RWPE2 (cell line): ENCODE data around the gene NCAPG.

ENCODE experiments used
- ATAC-seq: fragments of 200-7000 bp; cut with Tn5 transposase; 3 replicates; pipeline ENCODE4 v1.9.1; 2021; ENCODE audit warnings: low read depth
- DNase-seq: peaks from one replicate; pipeline ENCODE4 v3.0.0-alpha.2; 2020; ENCODE audit warnings: low spot score
- H3K27ac ChIP-seq: fragments of 450-650 bp; 2 replicates; pipeline ENCODE4 v1.5.1; 2017; ENCODE audit warnings: mild to moderate bottlenecking; ENCODE audit not compliant: poor library complexity, severe bottlenecking
- H3K27me3 ChIP-seq: fragments of 250-450 bp; sonication (Bioruptor Pico); 2 replicates; pipeline ENCODE4 v1.5.1; 2021; ENCODE audit warnings: mild to moderate bottlenecking, moderate library complexity; ENCODE audit not compliant: insufficient read depth, poor library complexity, severe bottlenecking
- H3K36me3 ChIP-seq: fragments of 250-450 bp; sonication (Bioruptor Pico); 2 replicates; pipeline ENCODE4 v1.5.1; 2020; ENCODE audit warnings: low read depth, mild to moderate bottlenecking, moderate library complexity
- H3K4me1 ChIP-seq: fragments of 250-450 bp; sonication (Bioruptor Pico); 2 replicates; pipeline ENCODE4 v1.5.1; 2021; ENCODE audit warnings: mild to moderate bottlenecking, moderate library complexity; ENCODE audit not compliant: insufficient read depth, poor library complexity, severe bottlenecking
- H3K4me3 ChIP-seq: fragments of 250-450 bp; sonication (Bioruptor Pico); 2 replicates; pipeline ENCODE4 v1.5.1; 2021; ENCODE audit warnings: mild to moderate bottlenecking, moderate library complexity; ENCODE audit not compliant: severe bottlenecking
- H3K9me3 ChIP-seq: fragments of 250-450 bp; sonication (Bioruptor Pico); 2 replicates; pipeline ENCODE4 v1.5.1; 2021; ENCODE audit warnings: mild to moderate bottlenecking, moderate library complexity; ENCODE audit not compliant: severe bottlenecking
- CTCF ChIP-seq: fragments of 450-650 bp; IDR thresholded peaks from one replicate; pipeline ENCODE4 v1.5.1; 2017; ENCODE audit warnings: mild to moderate bottlenecking, moderate library complexity; ENCODE audit not compliant: poor library complexity, severe bottlenecking

Gene NCAPG

GRCh38 chr4:17781300-17782287 lies 29.2 kb upstream of the NCAPG start, which contains the start of gene FAM184B:
TSS of gene FAM184B (minus strand) at chr4:17781621. CDS start at chr4:17781299, 322 bp downstream.
- no peak for TF ChIP-seq CTCF
- no peaks in the 10 kb centered on the region for H3K9me3 ChIP-seq
- no peaks in the 10 kb centered on the region for H3K36me3 ChIP-seq
- H3K4me1 ChIP-seq = no peaks in the 10 kb centered on the region
- DNase-seq (no peak), ATAC-seq (peak; percentile 42; the same call in 2 of the 3 replicates)
- H3K27me3 ChIP-seq = peaks cover 35% of the 10 kb centered on the region
- H3K27ac ChIP-seq = no peak within 1 kb of the TSS
- peak within 1 kb of the TSS; percentile 8 for H3K4me3 ChIP-seq

GRCh38 chr4:17785858-17786257 lies 24.9 kb upstream of the NCAPG start:
- no peak overlapping the region for H3K4me3 ChIP-seq
- no peak overlapping the region for H3K27ac ChIP-seq
- DNase-seq = no peak
- peaks cover 17% of the 10 kb centered on the region for H3K27me3 ChIP-seq
- ATAC-seq = no peak
- H3K36me3 ChIP-seq = no peaks in the 10 kb centered on the region
- H3K9me3 ChIP-seq = no peaks in the 10 kb centered on the region
- H3K4me1 ChIP-seq = peaks cover 3% of the 10 kb centered on the region
- TF ChIP-seq CTCF = no peak

GRCh38 chr4:17786567-17786966 lies 24.2 kb upstream of the NCAPG start:
- H3K4me1 ChIP-seq = peaks cover 3% of the 10 kb centered on the region
- no peak for ATAC-seq
- no peak overlapping the region for H3K4me3 ChIP-seq
- peaks cover under 1% of the 10 kb centered on the region; the same call in 1 of the 2 replicates for H3K36me3 ChIP-seq
- H3K27me3 ChIP-seq = peaks cover 9% of the 10 kb centered on the region
- no peak for TF ChIP-seq CTCF
- no peaks in the 10 kb centered on the region for H3K9me3 ChIP-seq
- no peak for DNase-seq
- no peak overlapping the region for H3K27ac ChIP-seq

DNA sequence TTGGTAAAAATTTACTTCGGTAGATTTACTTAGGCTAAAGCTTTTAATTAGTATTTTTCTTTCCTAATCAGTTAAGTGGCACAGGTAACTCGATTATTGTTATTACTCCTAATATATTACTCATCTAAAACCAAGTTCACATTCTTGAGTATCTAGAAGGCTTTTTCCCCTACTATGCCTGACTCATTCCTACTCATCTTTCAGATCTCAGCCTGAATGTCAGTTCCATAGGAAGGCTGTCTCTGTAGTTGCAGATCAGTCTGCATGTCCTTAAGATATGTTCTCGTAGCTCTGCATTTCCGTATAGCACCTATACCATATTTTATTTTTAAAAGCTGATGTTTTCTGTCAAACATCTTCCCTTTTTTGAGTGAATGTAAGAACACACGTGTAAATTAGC lies 23.5 kb upstream of the NCAPG start:
- Histone ChIP-seq H3K4me3 (no peak overlapping the region), H3K9me3 (no peaks in the 10 kb centered on the region), H3K36me3 (peaks cover 6% of the 10 kb centered on the region), H3K4me1 (peaks cover 3% of the 10 kb centered on the region), H3K27me3 (peaks cover 2% of the 10 kb centered on the region), H3K27ac (no peak overlapping the region)
- peak; percentile 99 for ATAC-seq
- no peak for DNase-seq
- TF ChIP-seq CTCF = no peak

GRCh38 chr4:17788956-17789355 lies 21.8 kb upstream of the NCAPG start:
- no peaks in the 10 kb centered on the region for H3K9me3 ChIP-seq
- H3K27me3 ChIP-seq = no peaks in the 10 kb centered on the region
- H3K36me3 ChIP-seq = peaks cover 15% of the 10 kb centered on the region
- no peak overlapping the region for H3K27ac ChIP-seq
- no peak for TF ChIP-seq CTCF
- H3K4me3 ChIP-seq = no peak overlapping the region
- ATAC-seq (no peak; the same call in 2 of the 3 replicates), DNase-seq (no peak)
- H3K4me1 ChIP-seq = peaks cover 3% of the 10 kb centered on the region
